Adrenal gland (tissue), 5 donors: Measurements from ENCODE around the gene HPCAL4.

ENCODE experiments used
- POLR2A ChIP-seq, 2 donors: fragments of 450-650 bp; IDR thresholded peaks; one replicate each; pipeline ENCODE4 v1.6.1; 2017; ENCODE audit warnings: antibody characterized with exemption in 2 of 2, mild to moderate bottlenecking in 2 of 2, moderate library complexity in 1 of 2
- TF ChIP-seq, protein P1 (sequence below), 6 experiments: fragments of 450-650 bp in 4 of 6; fragments of 200-600 bp in 2 of 6; sonication (generic) in 1 of 6; IDR thresholded peaks; 1 replicate in 5 of 6; 2 replicates in 1 of 6; pipeline versions ENCODE4 v1.5.1 to v1.8.0; 2016 to 2021; ENCODE audit warnings: antibody characterized with exemption in 6 of 6, mild to moderate bottlenecking in 2 of 6, moderate library complexity in 1 of 6
- donor health status: DM: no; HTN: no; CAD: no.

DNA sequence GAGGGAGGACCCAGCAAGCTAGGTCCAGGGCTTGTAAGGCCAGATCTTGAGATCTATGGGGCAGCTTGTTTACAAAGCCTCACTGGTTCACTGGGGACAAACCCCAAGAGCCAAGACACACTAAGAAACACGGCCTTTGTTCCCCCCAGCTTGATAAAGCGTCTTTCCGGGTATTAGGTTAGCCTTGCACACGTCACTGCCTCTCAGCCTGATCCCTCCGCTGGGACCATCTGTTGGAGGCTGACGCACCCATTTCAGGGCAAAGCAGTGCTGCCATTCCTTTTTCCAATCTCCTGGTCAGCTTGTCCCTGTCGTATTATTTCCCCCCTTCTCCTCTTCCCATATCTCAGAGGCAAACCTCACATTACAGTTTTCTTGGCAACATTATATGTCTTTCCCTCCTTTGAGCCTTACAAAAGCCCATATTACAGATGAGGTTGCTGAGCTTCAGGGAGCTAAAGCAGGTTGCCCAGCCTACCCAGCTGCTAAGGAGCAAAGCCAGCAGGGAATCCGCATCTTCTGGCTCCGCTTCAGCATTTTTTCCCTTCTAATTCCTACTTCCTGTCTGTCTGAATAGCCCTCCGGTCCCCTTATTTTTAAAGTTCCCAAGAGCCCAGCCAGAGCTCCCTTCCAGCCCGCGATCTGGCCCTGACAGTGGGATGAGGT is 55.9 kb downstream of the HPCAL4 start:
- TF ChIP-seq, protein P1, sequence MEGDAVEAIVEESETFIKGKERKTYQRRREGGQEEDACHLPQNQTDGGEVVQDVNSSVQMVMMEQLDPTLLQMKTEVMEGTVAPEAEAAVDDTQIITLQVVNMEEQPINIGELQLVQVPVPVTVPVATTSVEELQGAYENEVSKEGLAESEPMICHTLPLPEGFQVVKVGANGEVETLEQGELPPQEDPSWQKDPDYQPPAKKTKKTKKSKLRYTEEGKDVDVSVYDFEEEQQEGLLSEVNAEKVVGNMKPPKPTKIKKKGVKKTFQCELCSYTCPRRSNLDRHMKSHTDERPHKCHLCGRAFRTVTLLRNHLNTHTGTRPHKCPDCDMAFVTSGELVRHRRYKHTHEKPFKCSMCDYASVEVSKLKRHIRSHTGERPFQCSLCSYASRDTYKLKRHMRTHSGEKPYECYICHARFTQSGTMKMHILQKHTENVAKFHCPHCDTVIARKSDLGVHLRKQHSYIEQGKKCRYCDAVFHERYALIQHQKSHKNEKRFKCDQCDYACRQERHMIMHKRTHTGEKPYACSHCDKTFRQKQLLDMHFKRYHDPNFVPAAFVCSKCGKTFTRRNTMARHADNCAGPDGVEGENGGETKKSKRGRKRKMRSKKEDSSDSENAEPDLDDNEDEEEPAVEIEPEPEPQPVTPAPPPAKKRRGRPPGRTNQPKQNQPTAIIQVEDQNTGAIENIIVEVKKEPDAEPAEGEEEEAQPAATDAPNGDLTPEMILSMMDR (IDR thresholded peaks at IDR 0.05) = no peak
- TF ChIP-seq POLR2A (IDR thresholded peaks at IDR 0.05) = no peak
